ENCODE measurements around the gene FAM168A.

GRCh38 chr11:73359341-73359740 is 238.6 kb downstream of the FAM168A start:
- TF ChIP-seq CTCF (IDR thresholded peaks at IDR 0.05) (no peak), POLR2A (IDR thresholded peaks at IDR 0.05) (no peak), EP300 (IDR thresholded peaks at IDR 0.05) (peak in 1 of 2 donors; percentile 31)

Data from tibial nerve (tissue), 4 donors.